GM23248 (cell line): ENCODE data around the gene EBF4. TPM values are rescaled to one million over a fixed set of nuclear protein-coding genes. Genes with fewer than 3 reads are reported as not detected.

Experiments
- DNase-seq: peaks from one replicate; pipeline ENCODE4 v3.0.0-alpha.2; 2015
- H2AFZ ChIP-seq: fragments of 200-600 bp; sonication (generic); 2 replicates; pipeline ENCODE4 v1.6.1; 2016; ENCODE audit warnings: antibody characterized with exemption
- H3F3A ChIP-seq: fragments of 200-600 bp; sonication (generic); 2 replicates; pipeline ENCODE4 v1.6.1; 2016; ENCODE audit warnings: mild to moderate bottlenecking, antibody characterized with exemption, mixed run types; ENCODE audit not compliant: insufficient read depth
- H3K27ac ChIP-seq: fragments of 200-600 bp; sonication (generic); 2 replicates; pipeline ENCODE4 v1.5.1; 2016; ENCODE audit warnings: mild to moderate bottlenecking
- H3K27me3 ChIP-seq: fragments of 200-600 bp; sonication (generic); replicated peaks from 2 replicates; pipeline ENCODE4 v1.6.1; 2016; ENCODE audit warnings: mild to moderate bottlenecking; ENCODE audit not compliant: insufficient read depth
- H3K36me3 ChIP-seq: fragments of 200-600 bp; sonication (generic); 2 replicates; pipeline ENCODE4 v1.6.1; 2016; ENCODE audit warnings: low read depth, mild to moderate bottlenecking
- H3K4me1 ChIP-seq: fragments of 200-600 bp; sonication (generic); 2 replicates; pipeline ENCODE4 v1.6.1; 2016; ENCODE audit warnings: mild to moderate bottlenecking; ENCODE audit not compliant: insufficient read depth
- H3K4me2 ChIP-seq: fragments of 200-600 bp; sonication (generic); one replicate; pipeline ENCODE4 v1.6.1; 2016; ENCODE audit warnings: mild to moderate bottlenecking; ENCODE audit not compliant: unreplicated experiment
- H3K4me3 ChIP-seq: fragments of 200-600 bp; sonication (generic); 2 replicates; pipeline ENCODE4 v1.5.1; 2016; ENCODE audit warnings: mild to moderate bottlenecking
- H3K79me2 ChIP-seq: fragments of 200-600 bp; sonication (generic); 2 replicates; pipeline ENCODE4 v1.6.1; 2016; ENCODE audit warnings: mild to moderate bottlenecking; ENCODE audit not compliant: insufficient read depth
- H3K9ac ChIP-seq: fragments of 200-600 bp; sonication (generic); 2 replicates; pipeline ENCODE4 v1.6.1; 2016; ENCODE audit warnings: mild to moderate bottlenecking
- H3K9me2 ChIP-seq: fragments of 200-600 bp; sonication (generic); 2 replicates; pipeline ENCODE4 v1.6.1; 2016; ENCODE audit warnings: mixed run types, mild to moderate bottlenecking, moderate library complexity; ENCODE audit not compliant: insufficient read depth
- H3K9me3 ChIP-seq: fragments of 200-600 bp; sonication (generic); one replicate; pipeline ENCODE4 v1.6.1; 2017; ENCODE audit warnings: low read depth
- H4K20me1 ChIP-seq: fragments of 200-600 bp; sonication (generic); 2 replicates; pipeline ENCODE4 v1.6.0; 2016; ENCODE audit not compliant: insufficient read depth
- EZH2 ChIP-seq: fragments of 200-600 bp; sonication (generic); IDR thresholded peaks from 2 replicates; pipeline ENCODE4 v1.6.1; 2018; ENCODE audit warnings: antibody characterized with exemption, mild to moderate bottlenecking; ENCODE audit not compliant: insufficient read depth, poor library complexity, severe bottlenecking
- EZH2phosphoT487 ChIP-seq: fragments of 200-600 bp; sonication (generic); IDR thresholded peaks from 2 replicates; pipeline ENCODE4 v1.6.1; 2018; ENCODE audit warnings: antibody characterized with exemption, moderate library complexity, mild to moderate bottlenecking, low read depth; ENCODE audit not compliant: insufficient read depth
- WGBS, 2 experiments: methylation state at CpG; one replicate each; pipeline ENCODE4 v1.1.6; 2015 to 2017; ENCODE audit warnings: low lambda C conversion rate in 2 of 2, low coverage in 1 of 2; ENCODE audit errors: missing lambda C conversion rate in 2 of 2; 5-methylcytosine and 5-hydroxymethylcytosine counted together
- in situ Hi-C: fragments of 300-500 bp; cut with MboI; formaldehyde crosslinking; loops from 2 replicates; pipeline ENCODE4 v1.15.0; 2020
- polyA plus RNA-seq: library from polyadenylated mRNA; unstranded; fragments of >200 nt; fragmentation: Nextera tagmentation; extraction: Ambion mirVana; gene quantifications from 2 replicates; pipeline ENCODE4 v1.2.1, GENCODE V29; 2016
- total RNA-seq: library from RNA; depleted of rRNA; stranded (reverse); fragments of >200 nt; shearing (Covaris generic); gene quantifications from 2 replicates; pipeline ENCODE4 v1.2.3, GENCODE V29; 2014

EBF4 gene
- total and polyA plus RNA-seq, 2 experiments from 2014 or later = 0.36 TPM; not detected in 1

DNA sequence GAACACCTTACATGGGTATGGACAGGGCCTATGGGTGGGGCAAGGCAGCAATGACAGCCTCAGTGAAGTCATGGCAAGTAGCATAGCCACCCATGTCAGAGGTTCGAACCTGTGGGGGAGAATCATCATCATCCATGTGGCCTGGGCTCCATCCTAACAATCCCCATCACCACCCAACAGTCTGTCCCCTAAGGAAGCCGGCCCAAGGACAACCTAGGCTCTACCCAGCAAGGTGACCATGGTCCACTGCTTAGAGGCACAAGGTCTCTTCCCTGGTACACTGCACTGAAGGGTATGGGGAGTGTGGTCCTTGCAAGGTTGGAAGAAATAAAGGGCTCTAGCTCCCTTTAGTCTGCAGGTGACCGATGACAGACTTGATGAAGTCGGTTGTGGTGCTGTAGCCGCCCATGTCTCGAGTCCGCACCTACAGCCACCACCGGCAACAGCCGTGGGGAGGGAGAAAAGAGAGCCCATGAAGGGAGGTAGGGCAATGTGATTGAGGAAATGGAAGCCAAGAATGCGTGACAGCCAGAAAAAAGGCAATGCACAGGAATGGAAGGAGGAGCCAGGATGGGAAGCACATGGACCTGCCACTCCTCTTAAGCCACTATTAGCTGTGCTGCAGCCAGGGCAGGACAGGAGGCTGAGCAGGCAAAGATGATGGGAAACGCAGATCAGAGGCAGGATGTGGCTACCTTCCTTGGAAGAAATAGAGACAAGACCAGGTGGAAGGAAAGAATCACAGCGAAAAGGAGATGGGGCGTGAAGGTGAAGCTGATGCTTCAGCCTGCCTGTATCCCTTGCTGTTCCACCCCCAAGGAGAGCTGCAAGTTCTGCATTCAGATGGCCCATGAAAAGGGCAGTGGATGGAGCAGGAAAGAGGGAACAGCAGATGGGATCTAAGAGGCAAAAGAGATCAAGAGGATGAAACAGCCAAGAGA lies 33.9 kb upstream of the EBF4 start:
- Histone ChIP-seq H2AFZ (no peak overlapping the region), H3K79me2 (peaks cover 60% of the 10 kb centered on the region), H3K4me2 (no peak overlapping the region), H3K9me3 (no peaks in the 10 kb centered on the region), H3F3A (peaks cover 56% of the 10 kb centered on the region), H3K9ac (no peak overlapping the region), H4K20me1 (no peaks in the 10 kb centered on the region), H3K4me3 (no peak overlapping the region), H3K9me2 (no peaks in the 10 kb centered on the region), H3K4me1 (peaks cover 6% of the 10 kb centered on the region; the same call in 1 of the 2 replicates), H3K27me3 (no peaks in the 10 kb centered on the region), H3K27ac (no peak overlapping the region), H3K36me3 (peaks cover 46% of the 10 kb centered on the region)
- in situ Hi-C loops = no loop called here
- TF ChIP-seq EZH2 = no peak
- TF ChIP-seq EZH2phosphoT487 = no peak
- no peak for DNase-seq
- 71 to 78% methylated on average over 13 of the region's 13 CpGs for WGBS, 2 experiments

DNA sequence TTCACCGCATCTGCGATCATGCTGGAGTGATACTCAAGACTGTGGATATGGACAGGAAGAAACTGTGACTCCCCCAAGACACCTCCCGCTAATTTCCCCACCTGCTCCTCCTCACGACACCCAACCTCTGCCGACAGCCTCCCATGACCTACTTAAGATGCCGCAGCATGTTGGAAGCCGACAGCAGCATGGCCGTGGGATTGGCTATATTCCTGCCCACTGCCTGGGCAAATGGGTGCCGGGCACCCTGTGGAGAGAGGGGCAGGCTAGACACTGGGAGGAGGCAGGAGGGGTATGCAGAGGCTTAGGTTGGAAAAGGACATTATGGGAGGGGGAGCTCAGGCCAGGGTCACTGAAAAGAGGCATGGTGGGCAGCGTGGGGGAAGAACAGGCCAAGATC lies 33.0 kb upstream of the EBF4 start:
- Histone ChIP-seq H4K20me1 (no peaks in the 10 kb centered on the region), H3K79me2 (peaks cover 54% of the 10 kb centered on the region), H3K4me1 (peaks cover 6% of the 10 kb centered on the region), H2AFZ (no peak overlapping the region), H3F3A (peaks cover 50% of the 10 kb centered on the region), H3K27me3 (no peaks in the 10 kb centered on the region), H3K27ac (no peak overlapping the region), H3K4me3 (no peak overlapping the region), H3K9me2 (no peaks in the 10 kb centered on the region), H3K4me2 (no peak overlapping the region), H3K9ac (no peak overlapping the region), H3K9me3 (no peaks in the 10 kb centered on the region), H3K36me3 (peaks cover 39% of the 10 kb centered on the region)
- no peak for DNase-seq
- WGBS, 2 experiments = 92 to 94% methylated on average over 10 of the region's 10 CpGs
- TF ChIP-seq EZH2 = no peak
- no peak for TF ChIP-seq EZH2phosphoT487
- in situ Hi-C loops = no loop called here

DNA sequence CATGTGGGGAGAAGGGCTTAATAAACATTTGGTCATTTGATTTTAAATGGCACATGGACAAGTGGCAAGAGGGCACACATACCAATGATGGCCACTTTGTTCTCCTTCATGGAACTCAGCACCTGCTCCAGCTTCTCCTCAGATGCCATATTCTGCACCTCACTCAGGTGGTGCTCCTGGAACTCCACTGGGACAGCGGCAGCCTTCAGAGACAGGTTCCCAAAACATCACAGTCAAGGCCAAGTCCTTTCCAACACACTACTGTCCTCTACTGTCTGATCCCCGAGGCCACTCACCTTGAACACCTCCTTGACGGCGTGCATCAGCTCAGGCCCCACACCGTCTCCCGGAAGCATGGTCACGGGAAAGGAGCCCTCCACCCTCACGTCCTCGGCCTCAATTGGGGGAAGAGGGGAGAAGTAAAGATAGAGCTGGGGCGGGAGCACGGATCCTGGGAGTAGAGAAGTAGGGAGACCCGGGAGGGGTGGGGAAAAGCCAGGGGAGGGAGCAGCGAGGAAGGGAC lies 29.2 kb upstream of the EBF4 start:
- in situ Hi-C loops = no loop called here

DNA sequence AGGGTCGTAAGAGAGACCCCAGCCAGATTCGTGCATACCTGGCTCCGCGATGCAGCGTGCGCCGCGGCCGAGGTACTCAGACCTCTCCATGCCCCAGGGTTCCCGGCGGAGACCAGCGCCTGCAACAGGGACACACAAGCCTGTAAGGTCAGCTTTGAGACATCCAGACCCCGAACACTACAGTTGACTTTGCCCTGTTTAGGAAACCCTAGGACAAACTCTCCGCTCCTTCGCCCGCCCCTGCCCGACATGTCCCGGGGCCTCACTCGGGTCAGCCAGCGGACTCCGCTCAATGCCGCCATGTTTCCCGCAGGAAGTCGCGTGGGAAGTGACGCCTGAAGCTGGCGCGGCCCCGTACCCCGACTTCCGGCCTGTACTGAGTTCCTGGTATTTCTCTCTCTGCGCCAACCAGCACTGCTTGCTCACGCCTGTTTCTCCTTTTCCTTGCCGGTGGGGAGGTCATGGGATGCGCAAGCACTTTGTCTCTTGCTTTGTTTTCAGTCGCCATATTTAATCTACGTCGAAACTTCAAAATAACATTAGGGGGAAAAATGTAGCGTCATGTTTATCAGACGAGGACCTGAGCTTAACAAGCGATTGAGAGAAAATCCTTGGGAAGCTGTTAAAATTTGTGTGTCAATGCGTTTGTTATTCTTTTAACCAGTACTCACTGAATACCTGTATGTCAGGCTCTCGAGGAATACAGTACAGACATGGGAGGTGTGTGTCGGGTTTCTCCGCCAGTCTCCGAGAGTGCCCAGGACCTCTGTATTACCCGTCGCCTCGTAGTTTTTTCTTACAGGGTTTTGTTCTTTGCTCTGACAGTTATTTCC lies 28.5 kb upstream of the EBF4 start, which contains the start of gene IDH3B:
IDH3B (minus strand) TSS at position 330 of the 833 bp plus-strand sequence; CDS start at position 302, 28 bp downstream.
- H3K27me3 ChIP-seq = no peaks in the 10 kb centered on the region
- in situ Hi-C loops = no loop called here
- TF ChIP-seq EZH2 (no peak), EZH2phosphoT487 (no peak)

More for the DNA sequence above, 29.2 kb upstream of the EBF4 start:
- WGBS, 2 experiments = 4 to 5% methylated on average over 13 of the region's 13 CpGs
- H3K9me3 ChIP-seq = no peaks in the 10 kb centered on the region
- H4K20me1 ChIP-seq = no peaks in the 10 kb centered on the region
- H3K27ac ChIP-seq = peak overlapping the region; percentile 90; the same call in 1 of the 2 replicates
- H3K27me3 ChIP-seq = no peaks in the 10 kb centered on the region
- H2AFZ ChIP-seq = peak overlapping the region; percentile 85
- H3F3A ChIP-seq = peaks cover 14% of the 10 kb centered on the region
- peak overlapping the region; percentile 75 for H3K4me3 ChIP-seq
- H3K4me2 ChIP-seq = peak overlapping the region; percentile 98
- H3K36me3 ChIP-seq = peaks cover 7% of the 10 kb centered on the region; the same call in 1 of the 2 replicates
- H3K79me2 ChIP-seq = peaks cover 23% of the 10 kb centered on the region
- no peaks in the 10 kb centered on the region for H3K9me2 ChIP-seq
- H3K4me1 ChIP-seq = peaks cover 6% of the 10 kb centered on the region
- TF ChIP-seq EZH2 (no peak), EZH2phosphoT487 (no peak)
- H3K9ac ChIP-seq = peak overlapping the region; percentile 93
- no peak for DNase-seq

More for the DNA sequence above, 28.5 kb upstream of the EBF4 start, which contains the start of gene IDH3B:
- Histone ChIP-seq H3K79me2 (peaks cover 23% of the 10 kb centered on the region), H3F3A (peaks cover 11% of the 10 kb centered on the region; the same call in 1 of the 2 replicates), H3K9me3 (no peaks in the 10 kb centered on the region), H4K20me1 (no peaks in the 10 kb centered on the region), H3K27ac (peak within 1 kb of the TSS; percentile 90), H3K4me1 (peaks cover 6% of the 10 kb centered on the region), H3K4me2 (peak within 1 kb of the TSS; percentile 98), H3K9me2 (no peaks in the 10 kb centered on the region), H3K36me3 (peaks cover 7% of the 10 kb centered on the region; the same call in 1 of the 2 replicates), H3K9ac (peak within 1 kb of the TSS; percentile 93), H2AFZ (peak within 1 kb of the TSS; percentile 85), H3K4me3 (peak within 1 kb of the TSS; percentile 75)
- DNase-seq = peak; percentile 97
- 6% methylated on average over 48 to 49 of the region's 49 CpGs for WGBS, 2 experiments
